MM.1S (cell line): ENCODE measurements around the gene OR2AG2.

ENCODE experiments used
- CTCF ChIP-seq: fragments of 300-600 bp; sonication (generic); IDR thresholded peaks from 2 replicates; pipeline ENCODE4 v1.5.1; 2016; ENCODE audit warnings: antibody characterized with exemption, low read length, mixed read lengths
- EZH2phosphoT487 ChIP-seq: fragments of 300-600 bp; sonication (generic); IDR thresholded peaks from 2 replicates; pipeline ENCODE4 v1.6.1; 2018; ENCODE audit warnings: antibody characterized with exemption, low read length

- TF ChIP-seq CTCF (no peak), EZH2phosphoT487 (no peak)
These were observed 47.2 kb upstream of the OR2AG2 start for GRCh38 chr11:6818967-6819366.
